Stimulated activated naive B cell treated with anti-CD40 and anti-IgM and Interleukin-4, amounts not matched to agents 10 μg/mL and 1 μg/mL and 100 μg/mL, for 72 hours (primary cell): Measurements from ENCODE around the gene PLXNA2.

ENCODE experiments used
- ATAC-seq, 2 donors: fragments of 150-1000 bp; cut with Tn5 transposase; replicated peaks; 2 replicates each; pipeline ENCODE4 v1.10.0; 2021; ENCODE audit warnings: moderate library complexity in 1 of 2
- DNase-seq: peaks from one replicate; pipeline ENCODE4 v3.0.0; 2021
- H3K27ac Mint-ChIP-seq: one replicate; pipeline ENCODE4 v1.8.0; 2022; ENCODE audit warnings: mild to moderate bottlenecking, mixed read lengths
- H3K27me3 Mint-ChIP-seq, 2 donors: one replicate each; pipeline ENCODE4 v1.8.0; 2022; ENCODE audit warnings: mixed read lengths in 2 of 2
- H3K36me3 Mint-ChIP-seq, 2 donors: one replicate each; pipeline ENCODE4 v1.8.0; 2022; ENCODE audit warnings: mixed read lengths in 2 of 2, mild to moderate bottlenecking in 1 of 2
- H3K4me1 Mint-ChIP-seq, 2 donors: one replicate each; pipeline ENCODE4 v1.8.0; 2022; ENCODE audit warnings: mixed read lengths in 2 of 2, mild to moderate bottlenecking in 1 of 2
- H3K4me3 Mint-ChIP-seq, 2 donors: one replicate each; pipeline ENCODE4 v1.8.0; 2022; ENCODE audit warnings: mild to moderate bottlenecking in 2 of 2, mixed read lengths in 2 of 2, moderate library complexity in 1 of 2
- H3K9me3 Mint-ChIP-seq, 2 donors: one replicate each; pipeline ENCODE4 v1.8.0; 2022; ENCODE audit warnings: mixed read lengths in 2 of 2, mild to moderate bottlenecking in 1 of 2

Gene PLXNA2

DNA sequence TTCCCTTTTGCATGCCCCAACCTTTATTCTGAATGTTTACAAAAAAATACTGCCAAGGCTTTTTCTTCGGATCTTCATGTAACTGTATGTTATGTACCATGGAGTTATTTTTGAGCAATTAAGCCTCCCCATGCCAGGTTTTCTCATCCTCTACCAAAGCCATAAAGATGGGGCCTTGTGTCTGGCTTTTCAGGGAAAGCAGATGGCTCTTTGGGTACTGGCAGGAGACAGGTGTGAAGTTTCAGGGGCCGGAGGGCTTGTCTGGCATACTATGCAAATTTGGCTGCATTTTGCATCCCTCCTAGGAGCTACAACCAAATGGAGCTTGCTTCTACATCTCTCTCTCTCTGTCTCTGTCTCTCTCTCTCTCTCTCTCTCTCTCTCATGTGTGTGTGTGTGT lies 28.1 kb upstream of the PLXNA2 start:
- Mint-ChIP-seq H3K27ac (no peak overlapping the region), H3K4me1 (no peaks in the 10 kb centered on the region), H3K9me3 (no peaks in the 10 kb centered on the region), H3K27me3 (peaks cover 37 to 46% of the 10 kb centered on the region in 2 donors), H3K4me3 (no peak overlapping the region), H3K36me3 (no peaks in the 10 kb centered on the region)
- DNase-seq (no peak), ATAC-seq (no peak)

DNA sequence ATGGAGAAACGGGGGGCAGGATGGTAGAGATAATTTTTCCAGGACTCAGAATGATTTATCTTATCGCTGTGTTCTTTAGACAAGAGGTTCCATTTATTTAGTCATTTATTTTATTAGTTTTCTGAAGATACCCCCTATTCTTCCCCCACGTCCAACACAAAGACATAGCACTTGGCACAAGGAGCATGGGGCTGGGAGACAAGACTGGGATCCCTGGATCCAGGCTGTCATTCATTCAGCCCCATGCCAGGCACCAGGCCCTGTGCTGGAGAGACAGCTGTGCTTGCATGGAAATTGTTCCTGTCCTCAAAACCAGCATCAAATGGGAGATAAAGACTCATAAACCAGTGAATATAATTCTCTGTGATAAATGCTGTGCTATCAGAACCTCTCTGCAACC lies 27.1 kb upstream of the PLXNA2 start:
- Mint-ChIP-seq H3K36me3 (no peaks in the 10 kb centered on the region), H3K27ac (no peak overlapping the region), H3K27me3 (peaks cover 38 to 50% of the 10 kb centered on the region in 2 donors), H3K4me1 (no peaks in the 10 kb centered on the region), H3K9me3 (no peaks in the 10 kb centered on the region), H3K4me3 (no peak overlapping the region)
- ATAC-seq (no peak), DNase-seq (no peak)

DNA sequence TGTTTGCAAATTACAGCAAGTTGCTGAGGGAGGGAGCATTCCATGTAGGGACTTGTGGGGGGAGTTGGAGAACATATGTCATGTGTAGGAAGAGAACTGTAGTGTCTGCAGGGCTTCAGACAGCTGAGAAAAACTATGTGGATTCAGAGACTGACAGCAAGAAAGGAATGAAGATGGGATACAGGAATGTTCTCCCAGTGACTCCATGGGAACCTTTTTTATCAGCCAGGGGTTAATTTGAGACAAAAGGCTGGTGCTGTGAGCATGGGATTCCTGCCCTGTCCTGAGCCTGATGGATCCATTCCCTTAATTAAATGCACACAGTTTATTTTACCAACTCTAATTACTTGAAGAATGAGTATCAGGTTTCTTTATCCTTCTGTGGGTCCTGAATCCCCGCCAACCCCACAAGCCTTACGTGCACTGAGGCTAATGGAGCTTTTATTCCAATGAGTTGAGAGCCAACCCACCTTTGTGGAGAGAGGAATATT lies 26.5 kb upstream of the PLXNA2 start:
- Mint-ChIP-seq H3K9me3 (no peaks in the 10 kb centered on the region), H3K36me3 (no peaks in the 10 kb centered on the region), H3K27me3 (peaks cover 38 to 51% of the 10 kb centered on the region in 2 donors), H3K27ac (no peak overlapping the region), H3K4me1 (no peaks in the 10 kb centered on the region), H3K4me3 (no peak overlapping the region)
- no peak for ATAC-seq
- no peak for DNase-seq

DNA sequence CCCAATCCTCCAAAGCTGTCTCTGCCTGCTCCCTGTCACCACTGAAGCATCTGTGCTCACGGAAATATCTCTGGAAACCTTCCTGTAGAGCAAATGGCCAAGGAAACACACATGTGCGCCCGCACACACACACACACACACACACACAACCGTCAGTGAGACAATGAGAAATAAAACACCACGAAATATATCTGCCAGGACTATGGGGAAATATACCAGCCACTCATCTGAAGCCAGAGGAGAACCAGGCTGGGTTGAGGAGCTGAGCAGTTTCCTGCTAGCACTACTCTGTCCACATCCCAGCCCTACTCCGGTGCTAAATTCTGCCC lies 25.1 kb upstream of the PLXNA2 start:
- no peak for ATAC-seq

DNA sequence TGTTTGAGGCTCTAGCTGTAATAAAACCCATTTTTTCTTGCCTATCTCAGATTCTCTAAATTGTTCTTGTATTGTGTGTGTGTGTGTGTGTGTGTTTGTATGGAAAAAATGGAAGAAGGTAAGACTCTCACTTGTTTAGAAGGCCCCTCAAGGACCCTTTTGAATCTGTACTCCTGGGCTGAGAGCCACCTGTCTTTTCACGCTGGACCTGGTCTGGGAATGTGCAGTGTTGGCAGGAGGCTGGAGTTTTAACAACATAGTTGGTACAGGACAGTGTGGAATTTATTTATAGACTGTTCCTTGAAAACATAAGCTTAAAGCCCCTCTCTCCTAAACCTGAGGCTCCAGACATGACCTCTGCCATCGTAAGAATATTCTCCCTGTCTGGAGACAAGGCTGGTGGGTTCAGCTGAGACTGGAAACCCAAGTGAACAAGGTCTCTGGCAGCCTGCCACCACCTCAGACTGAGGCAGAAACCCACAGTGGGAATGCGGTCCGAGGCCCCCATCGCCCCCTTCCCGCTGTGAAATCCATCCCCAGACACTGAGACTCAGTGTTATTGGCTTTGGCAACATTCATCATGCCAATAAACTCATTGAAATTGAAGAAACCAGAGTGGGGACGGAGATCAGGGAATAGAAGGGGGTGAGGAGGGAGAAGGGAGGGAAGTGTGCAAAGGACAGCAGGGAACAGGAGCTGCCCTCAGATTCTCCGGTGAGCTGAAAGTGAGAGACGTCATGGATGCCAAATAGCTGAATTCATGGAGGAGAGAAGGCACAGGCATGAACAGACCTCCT lies 24.6 kb upstream of the PLXNA2 start:
- no peak for ATAC-seq
- H3K36me3 Mint-ChIP-seq: no peaks in the 10 kb centered on the region
- no peak overlapping the region for H3K27ac Mint-ChIP-seq
- peaks cover 45 to 57% of the 10 kb centered on the region in 2 donors for H3K27me3 Mint-ChIP-seq
- no peak for DNase-seq
- no peaks in the 10 kb centered on the region for H3K4me1 Mint-ChIP-seq
- no peaks in the 10 kb centered on the region for H3K9me3 Mint-ChIP-seq
- no peak overlapping the region for H3K4me3 Mint-ChIP-seq

More for the DNA sequence above, 25.1 kb upstream of the PLXNA2 start:
- Mint-ChIP-seq H3K27ac (no peak overlapping the region), H3K36me3 (no peaks in the 10 kb centered on the region), H3K9me3 (no peaks in the 10 kb centered on the region), H3K4me1 (no peaks in the 10 kb centered on the region), H3K4me3 (no peak overlapping the region), H3K27me3 (peaks cover 45 to 52% of the 10 kb centered on the region in 2 donors)
- no peak for DNase-seq

DNA sequence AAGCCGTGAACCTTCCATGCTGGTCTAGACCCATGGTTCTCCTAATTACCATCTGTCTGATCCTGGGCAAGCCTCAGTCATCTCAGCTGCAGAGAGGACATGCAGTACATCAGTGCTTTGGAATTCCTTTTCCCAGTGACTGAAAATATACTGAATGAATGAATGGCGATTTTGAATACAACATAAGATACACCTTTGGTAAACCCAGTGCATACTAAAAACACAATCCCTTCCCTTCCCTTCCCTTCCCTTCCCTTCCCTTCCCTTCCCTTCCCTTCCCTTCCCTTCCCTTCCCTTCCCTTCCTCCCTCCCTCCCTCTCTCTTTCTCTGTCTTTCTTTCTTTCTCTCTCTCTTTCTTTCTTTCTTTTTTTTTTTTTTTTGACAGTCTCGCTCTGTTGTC lies 21.3 kb upstream of the PLXNA2 start:
- H3K4me1 Mint-ChIP-seq: no peaks in the 10 kb centered on the region
- H3K4me3 Mint-ChIP-seq: no peak overlapping the region
- no peak for ATAC-seq
- H3K27me3 Mint-ChIP-seq: peaks cover 40 to 57% of the 10 kb centered on the region in 2 donors
- no peak for DNase-seq
- no peak overlapping the region for H3K27ac Mint-ChIP-seq
- H3K36me3 Mint-ChIP-seq: no peaks in the 10 kb centered on the region
- H3K9me3 Mint-ChIP-seq: no peaks in the 10 kb centered on the region

DNA sequence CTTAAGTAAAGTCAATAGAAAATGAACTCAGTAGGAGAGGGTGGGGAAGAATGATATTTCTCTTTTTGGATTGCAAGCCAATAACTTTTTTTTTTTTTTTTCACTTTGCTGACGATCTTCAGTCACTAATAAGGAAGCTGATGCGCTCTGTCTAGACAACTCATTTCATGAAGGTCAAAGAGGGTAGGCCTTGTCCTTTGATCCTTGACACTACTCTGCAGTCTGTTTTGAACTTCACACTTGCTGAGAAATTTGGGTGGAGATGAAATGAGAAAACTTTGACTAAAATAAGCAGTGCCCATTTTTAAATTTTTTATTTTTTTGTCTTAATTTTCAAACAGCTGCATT lies 20.9 kb upstream of the PLXNA2 start:
- peaks cover 37 to 57% of the 10 kb centered on the region in 2 donors for H3K27me3 Mint-ChIP-seq
- peaks cover 0 to 2% of the 10 kb centered on the region in 2 donors for H3K9me3 Mint-ChIP-seq
- no peak for DNase-seq
- H3K36me3 Mint-ChIP-seq: no peaks in the 10 kb centered on the region
- no peak for ATAC-seq
- no peak overlapping the region for H3K4me3 Mint-ChIP-seq
- no peaks in the 10 kb centered on the region for H3K4me1 Mint-ChIP-seq
- no peak overlapping the region for H3K27ac Mint-ChIP-seq

DNA sequence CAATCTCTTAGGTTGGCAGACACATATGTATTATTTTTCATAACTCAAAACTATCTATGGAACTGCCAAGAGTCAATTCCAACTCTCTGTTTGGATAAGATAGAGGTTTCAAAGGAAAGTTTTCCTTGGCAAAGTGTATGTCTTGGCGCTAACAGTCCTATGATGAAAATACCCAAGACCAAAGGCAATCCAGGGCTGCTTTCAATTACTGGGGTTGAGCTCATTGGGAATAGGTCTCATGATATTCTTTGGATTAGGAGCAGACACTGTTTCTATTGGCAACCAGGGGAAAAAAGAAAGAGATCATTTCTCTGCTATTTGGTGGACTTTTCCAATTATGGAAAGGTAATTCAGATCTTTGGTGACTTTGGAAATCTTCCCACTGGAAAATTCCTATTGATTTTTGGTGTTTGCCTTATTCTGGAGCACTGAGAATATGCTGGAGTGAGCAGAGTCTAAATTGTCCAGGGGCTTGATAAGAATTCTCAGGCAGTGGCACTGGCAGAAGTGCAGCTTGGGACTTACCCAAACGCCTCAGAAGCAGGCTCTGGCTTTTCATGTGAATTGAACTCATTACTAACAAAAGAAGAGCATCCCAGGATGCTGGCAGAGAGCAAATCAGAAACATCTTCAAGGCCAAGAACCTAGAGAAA lies 20.4 kb upstream of the PLXNA2 start:
- Mint-ChIP-seq H3K36me3 (no peaks in the 10 kb centered on the region), H3K27ac (no peak overlapping the region), H3K9me3 (peaks cover 0 to 2% of the 10 kb centered on the region in 2 donors), H3K4me3 (no peak overlapping the region), H3K4me1 (no peaks in the 10 kb centered on the region), H3K27me3 (peaks cover 33 to 53% of the 10 kb centered on the region in 2 donors)
- DNase-seq (no peak), ATAC-seq (no peak)

DNA sequence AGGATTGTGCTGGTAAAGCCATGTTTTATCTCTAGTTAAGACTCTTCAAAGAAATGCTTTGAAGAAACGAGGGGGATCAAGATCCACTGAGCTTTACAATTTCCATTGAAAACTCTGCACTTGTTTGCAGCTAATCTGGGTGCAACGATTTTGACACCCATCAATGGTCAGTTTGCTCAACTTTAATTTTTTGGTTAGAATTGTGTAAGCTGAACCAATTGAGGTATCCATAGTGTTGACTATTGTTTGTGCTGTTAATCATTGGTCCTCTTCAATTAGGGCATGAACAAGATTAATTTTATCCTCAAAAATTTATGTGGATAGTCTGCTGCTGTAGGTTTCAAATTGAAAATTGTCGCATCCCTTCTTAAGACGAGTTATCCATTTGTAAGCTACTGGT lies 17.7 kb upstream of the PLXNA2 start:
- Mint-ChIP-seq H3K4me1 (no peaks in the 10 kb centered on the region), H3K27me3 (peaks cover 33 to 53% of the 10 kb centered on the region in 2 donors), H3K4me3 (no peak overlapping the region), H3K27ac (no peak overlapping the region), H3K9me3 (peaks cover 0 to 2% of the 10 kb centered on the region in 2 donors), H3K36me3 (no peaks in the 10 kb centered on the region)
- DNase-seq (no peak), ATAC-seq (no peak)

DNA sequence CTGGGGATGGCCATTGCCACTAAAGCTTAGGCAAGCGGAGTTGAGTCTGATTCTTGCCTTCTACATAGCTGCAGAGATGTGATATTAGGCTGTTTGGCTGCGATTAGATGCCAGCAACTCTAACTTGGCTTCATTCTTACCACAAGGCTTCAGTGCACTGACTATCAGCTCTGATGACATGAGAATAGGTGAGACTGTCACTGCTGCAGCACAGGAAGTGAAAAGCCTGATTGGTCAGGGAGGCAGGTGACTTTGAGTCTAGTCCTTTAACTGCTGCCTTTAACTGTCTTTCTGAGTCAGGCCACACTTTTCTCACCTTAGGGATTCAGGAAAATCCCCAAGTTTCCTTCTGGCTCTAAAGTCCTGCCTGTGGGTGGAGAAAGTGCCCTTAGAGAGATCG lies 14.1 kb upstream of the PLXNA2 start:
- Mint-ChIP-seq H3K9me3 (peaks cover 0 to 2% of the 10 kb centered on the region in 2 donors), H3K36me3 (no peaks in the 10 kb centered on the region), H3K4me1 (no peaks in the 10 kb centered on the region), H3K27me3 (peaks cover 49 to 55% of the 10 kb centered on the region in 2 donors), H3K4me3 (no peak overlapping the region), H3K27ac (no peak overlapping the region)
- no peak for ATAC-seq
- no peak for DNase-seq

DNA sequence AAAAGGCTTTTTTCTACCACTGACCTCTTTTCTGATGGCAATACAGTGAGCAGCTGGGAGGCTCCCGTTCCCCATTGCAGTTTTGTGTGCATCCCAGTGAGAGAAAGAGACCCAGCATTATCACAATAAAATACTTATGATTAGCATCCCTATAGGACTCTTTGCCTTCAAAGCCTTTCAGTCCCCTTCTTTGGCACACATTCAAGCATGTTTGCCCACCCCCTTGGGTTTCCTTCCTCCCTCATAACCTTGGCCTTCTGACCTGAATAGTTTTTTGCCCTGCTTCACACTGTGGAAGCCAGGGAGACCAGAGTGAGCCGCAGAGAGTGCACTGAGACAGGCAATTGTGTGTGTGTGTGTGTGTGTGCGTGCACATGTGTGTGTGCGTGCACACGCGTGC lies 13.2 kb upstream of the PLXNA2 start:
- no peak for ATAC-seq
- Mint-ChIP-seq H3K4me1 (no peaks in the 10 kb centered on the region), H3K27ac (no peak overlapping the region), H3K4me3 (no peak overlapping the region), H3K9me3 (peaks cover 0 to 2% of the 10 kb centered on the region in 2 donors), H3K36me3 (no peaks in the 10 kb centered on the region), H3K27me3 (peaks cover 52 to 58% of the 10 kb centered on the region in 2 donors)
- no peak for DNase-seq

DNA sequence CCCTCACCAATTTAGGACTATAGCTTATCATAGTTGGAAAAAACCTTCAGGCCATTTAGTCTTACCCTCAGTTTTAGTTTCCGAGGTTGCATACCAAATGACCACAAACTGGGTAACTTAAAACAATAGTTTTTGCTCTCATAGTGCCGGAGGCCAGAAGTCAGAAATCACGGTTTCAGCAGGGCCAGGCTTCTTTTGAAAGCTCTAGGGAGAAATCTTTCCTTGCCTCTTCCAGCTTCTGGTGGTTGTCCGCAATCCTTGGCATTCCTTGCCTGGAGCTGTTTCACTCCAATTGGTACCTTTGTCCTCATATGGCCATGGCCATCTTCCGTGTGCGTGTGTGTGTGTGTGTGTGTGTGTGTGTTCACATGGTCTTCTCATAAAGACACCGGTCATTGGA lies 12.4 kb upstream of the PLXNA2 start:
- DNase-seq: no peak
- H3K27me3 Mint-ChIP-seq: peaks cover 57 to 59% of the 10 kb centered on the region in 2 donors
- no peaks in the 10 kb centered on the region for H3K4me1 Mint-ChIP-seq
- peaks cover 0 to 2% of the 10 kb centered on the region in 2 donors for H3K9me3 Mint-ChIP-seq
- H3K4me3 Mint-ChIP-seq: no peak overlapping the region
- no peaks in the 10 kb centered on the region for H3K36me3 Mint-ChIP-seq
- ATAC-seq: no peak
- no peak overlapping the region for H3K27ac Mint-ChIP-seq

DNA sequence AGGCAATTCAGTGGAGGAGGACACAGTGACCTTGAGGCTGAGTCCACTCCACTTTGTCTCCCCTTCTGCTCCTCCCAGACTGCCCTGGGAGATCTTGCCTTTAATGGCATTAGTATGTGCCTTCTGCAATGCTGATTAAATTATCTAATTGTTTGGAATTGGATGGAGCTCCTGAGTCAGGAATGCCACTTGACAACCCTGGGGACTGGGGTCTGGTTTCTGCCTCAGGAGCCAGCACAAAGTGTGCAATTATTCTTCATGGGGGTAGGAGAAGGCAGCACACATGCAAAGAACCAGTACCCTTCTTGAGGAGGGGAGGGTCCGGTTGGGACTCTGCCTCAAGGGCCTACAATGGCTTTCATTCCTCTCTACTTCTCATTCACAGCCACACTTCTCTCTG lies 11.9 kb upstream of the PLXNA2 start:
- no peak overlapping the region for H3K4me3 Mint-ChIP-seq

DNA sequence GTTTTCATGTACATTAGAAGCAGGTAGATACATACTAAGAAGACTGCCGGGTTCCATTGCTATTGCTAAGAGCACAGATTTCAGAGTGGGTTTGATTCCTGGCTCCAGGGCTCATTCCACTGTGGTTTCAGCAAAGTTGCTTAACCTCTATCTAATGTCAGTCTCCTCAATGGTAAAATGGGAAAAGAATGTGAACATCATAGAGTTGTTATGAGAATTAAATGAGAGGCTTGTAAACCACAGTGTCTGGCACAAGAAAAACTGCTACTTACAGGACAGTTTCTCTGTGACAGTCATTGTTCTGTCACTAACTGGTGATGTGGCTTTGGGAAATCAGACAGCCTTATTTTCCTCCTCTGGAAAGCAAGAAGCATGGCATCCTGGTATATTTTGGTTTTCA lies 10.7 kb upstream of the PLXNA2 start:
- Mint-ChIP-seq H3K27ac (no peak overlapping the region), H3K27me3 (peaks cover 52 to 63% of the 10 kb centered on the region in 2 donors), H3K4me1 (no peaks in the 10 kb centered on the region), H3K9me3 (no peaks in the 10 kb centered on the region), H3K36me3 (no peaks in the 10 kb centered on the region), H3K4me3 (no peak overlapping the region)
- ATAC-seq: no peak
- no peak for DNase-seq

More for the DNA sequence above, 11.9 kb upstream of the PLXNA2 start:
- DNase-seq: no peak
- Mint-ChIP-seq H3K36me3 (no peaks in the 10 kb centered on the region), H3K4me1 (no peaks in the 10 kb centered on the region), H3K27me3 (peaks cover 58 to 59% of the 10 kb centered on the region in 2 donors), H3K27ac (no peak overlapping the region), H3K9me3 (peaks cover 0 to 2% of the 10 kb centered on the region in 2 donors)
- no peak for ATAC-seq

DNA sequence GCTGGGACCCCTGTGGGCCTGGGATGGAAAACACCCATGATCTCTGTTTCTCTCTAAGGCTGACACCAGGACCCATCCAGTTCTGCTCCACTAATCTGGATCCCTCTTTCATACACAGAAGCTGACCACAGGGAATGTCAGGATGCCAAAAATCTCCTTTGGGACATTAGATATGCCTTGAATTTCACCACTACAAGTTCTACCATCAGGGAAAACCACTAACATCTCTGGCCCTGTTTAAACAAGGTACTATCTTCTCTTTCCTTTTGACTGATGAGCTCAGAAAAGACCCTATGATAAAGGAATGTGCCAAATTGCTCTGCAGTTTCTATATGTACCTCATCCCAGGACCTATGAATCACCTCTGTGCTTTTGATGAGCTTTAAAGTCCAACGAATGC lies 10.2 kb upstream of the PLXNA2 start:
- H3K36me3 Mint-ChIP-seq: no peaks in the 10 kb centered on the region
- no peaks in the 10 kb centered on the region for H3K4me1 Mint-ChIP-seq
- no peak overlapping the region for H3K27ac Mint-ChIP-seq
- DNase-seq (no peak), ATAC-seq (no peak)
- no peaks in the 10 kb centered on the region for H3K9me3 Mint-ChIP-seq
- peaks cover 52 to 60% of the 10 kb centered on the region in 2 donors for H3K27me3 Mint-ChIP-seq
- H3K4me3 Mint-ChIP-seq: no peak overlapping the region
